ENCODE results near the gene SSH2.
"Not testable (repeated sequence)": the region's sequence is repeated elsewhere in the genome, so short reads cannot be mapped to it uniquely, and the experiment has no call there.

SSH2 gene

DNA sequence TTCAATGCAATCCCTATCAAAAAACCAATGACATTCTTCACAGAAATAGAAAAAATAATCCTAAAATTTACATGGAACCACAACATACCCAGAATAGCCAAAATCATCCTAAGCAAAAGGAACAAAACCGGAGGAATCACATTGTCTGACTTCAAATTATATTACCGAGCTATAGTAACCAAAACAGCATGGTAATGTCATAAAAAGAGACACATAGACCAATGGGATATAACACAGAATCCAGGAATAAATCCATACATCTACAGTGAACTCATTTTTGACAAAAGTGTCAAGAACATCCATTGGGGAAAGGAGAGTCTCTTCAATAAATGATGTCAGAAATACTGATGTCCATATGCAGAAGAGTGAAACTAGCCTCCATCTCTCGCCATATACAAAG, 201.5 kb downstream of the SSH2 start:
- DNase-seq: no peak

DNA sequence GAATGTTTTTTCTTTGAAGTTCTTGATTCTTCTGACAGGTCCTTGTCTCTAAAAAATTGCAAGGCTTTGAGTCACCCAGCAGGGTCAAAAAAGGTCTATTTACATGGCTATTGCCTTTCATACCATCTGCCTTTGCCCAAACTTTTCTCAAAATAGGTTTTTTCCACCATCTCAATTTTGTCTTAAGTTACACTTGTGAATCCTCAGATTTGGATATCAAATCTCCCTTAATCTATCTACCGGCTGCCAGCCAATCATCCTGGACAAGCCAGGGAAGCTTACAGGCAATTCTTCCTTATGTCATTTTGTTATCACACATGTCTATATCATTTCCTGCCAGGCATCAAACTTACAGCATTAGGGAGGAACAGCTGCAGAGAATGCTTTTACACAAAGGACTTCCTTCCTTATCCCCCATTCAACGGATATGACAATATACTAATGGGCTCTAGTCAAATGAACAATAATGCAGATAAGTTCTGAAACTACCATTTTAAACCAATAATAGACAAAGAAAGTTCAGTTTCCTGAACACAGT, 203.2 kb downstream of the SSH2 start:
- DNase-seq: no peak

DNA sequence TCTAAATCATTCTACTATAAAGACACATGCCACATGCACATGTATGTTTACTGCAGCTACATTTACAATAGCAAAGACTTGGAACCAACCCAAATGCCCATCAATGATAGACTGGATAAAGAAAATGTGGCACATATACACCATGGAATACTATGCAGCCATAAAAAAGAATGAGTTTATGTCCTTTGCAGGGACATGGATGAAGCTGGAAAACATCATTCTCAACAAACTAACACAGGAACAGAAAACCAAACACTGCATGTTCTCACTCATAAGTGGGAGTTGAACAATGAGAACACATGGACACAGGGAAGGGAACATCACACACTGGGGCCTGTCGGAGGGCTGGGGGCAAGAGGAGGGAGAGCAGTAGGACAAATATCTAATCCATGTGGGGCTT, 204.6 kb downstream of the SSH2 start:
- DNase-seq: not testable (repeated sequence)

DNA sequence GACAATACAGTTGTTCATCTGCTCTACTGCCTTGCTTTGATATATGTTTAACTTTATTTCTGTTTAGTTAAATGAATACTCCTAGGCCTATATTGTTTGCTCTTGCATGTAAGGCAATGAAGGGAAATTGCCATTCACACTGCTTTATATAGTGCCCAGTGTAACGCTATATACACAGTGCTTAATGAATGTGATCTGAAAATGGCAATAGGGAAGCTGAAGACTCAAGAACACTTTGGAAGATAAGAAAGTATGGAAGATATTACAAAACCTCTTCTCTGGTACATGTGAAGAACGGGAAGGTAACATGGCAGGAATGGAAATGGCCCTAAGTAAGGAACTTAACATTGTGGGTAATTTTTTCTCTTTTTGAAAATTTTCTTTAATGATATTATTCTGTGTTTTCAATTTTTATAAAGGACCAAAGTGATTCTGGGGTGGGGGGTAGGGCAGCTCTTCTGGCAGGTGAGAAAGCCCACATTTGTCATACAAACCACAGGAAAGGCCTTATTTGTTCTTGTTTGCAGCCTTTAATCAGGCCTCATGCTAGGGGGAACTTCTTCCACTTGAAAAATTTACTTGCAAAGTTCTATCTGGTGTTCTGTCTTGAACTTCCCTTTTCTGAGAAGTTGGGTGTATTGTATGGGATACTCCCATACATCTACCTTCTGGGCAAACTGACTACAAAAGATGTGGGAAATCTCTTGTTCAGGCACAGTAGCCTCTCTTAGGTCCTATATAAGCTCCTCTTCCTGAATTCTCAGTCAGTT, 206.6 kb downstream of the SSH2 start:
- no peak for DNase-seq

DNA sequence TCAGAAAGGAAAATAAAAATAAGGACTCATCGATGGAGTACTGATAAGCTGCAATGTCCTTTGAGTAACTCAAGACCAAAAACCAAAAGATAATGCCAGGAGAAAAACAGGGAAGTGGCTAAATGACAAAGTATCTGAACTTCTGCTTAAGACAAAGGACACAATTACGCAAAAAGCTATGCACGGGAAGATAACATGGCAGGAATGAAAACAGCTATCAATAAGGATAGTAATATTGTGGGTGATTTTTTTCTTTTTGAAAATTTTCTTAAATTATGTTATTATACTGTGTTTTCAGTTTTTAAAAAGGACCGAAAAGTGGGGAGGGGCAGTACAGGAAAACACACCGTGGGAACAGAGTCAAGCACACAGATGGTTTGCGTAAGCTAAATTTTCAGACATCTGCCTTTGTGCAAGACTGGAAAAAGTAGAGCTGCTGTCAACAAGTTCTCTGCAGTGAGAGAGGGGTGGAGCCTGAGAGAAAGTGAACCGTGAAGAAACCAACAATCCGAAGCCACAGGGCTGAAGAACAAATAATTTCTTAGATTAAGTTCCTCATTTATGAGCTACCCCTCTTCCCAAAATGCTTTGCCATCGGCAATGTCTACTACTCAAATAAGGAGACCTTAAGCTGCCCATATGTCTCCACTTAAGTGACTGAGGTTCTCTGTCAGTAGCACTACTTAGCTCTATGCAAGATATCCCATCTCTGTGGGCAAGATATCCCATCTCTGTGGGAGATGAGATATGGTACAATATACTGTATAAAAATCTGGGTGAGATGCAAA, 207.4 kb downstream of the SSH2 start:
- DNase-seq: no peak

DNA sequence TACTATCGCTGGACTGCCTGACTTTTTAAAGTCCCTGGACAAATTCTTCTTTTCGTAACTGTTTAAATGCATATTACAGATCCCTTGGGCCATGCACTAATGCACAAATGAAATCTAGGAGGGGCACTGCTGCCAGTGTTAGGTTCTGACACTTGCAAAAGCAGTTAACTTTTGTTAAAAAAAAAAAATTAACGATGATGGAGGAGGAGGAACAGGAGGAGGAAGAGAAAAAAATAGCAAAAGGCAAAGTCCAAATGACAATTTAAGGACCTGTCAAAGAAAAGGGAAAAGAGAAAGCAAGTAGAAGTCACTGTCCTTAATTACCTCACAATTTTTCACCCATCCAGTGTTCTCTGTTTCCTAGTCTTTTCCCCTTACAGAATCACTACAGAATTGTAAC, 209.5 kb downstream of the SSH2 start:
- no peak for DNase-seq

DNA sequence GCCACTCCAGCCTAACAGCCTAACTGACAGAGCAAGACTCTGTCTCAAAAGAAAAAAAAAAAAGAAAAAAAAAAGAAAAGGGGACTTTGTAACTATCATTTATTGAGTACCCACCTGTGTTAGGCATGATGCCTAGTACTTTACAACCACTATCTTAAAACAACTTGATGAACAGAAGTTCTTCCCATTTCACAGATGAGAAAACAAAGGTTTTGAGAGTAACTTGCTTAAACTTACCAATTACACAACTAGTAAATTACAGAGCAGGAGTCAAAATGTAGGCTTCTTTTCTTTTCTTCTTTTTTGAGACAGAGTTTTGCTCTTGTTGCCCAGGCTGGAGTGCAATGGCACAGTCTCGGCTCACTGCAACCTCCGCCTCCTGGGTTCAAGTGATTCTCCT, 210.6 kb downstream of the SSH2 start:
- no peak for DNase-seq

DNA sequence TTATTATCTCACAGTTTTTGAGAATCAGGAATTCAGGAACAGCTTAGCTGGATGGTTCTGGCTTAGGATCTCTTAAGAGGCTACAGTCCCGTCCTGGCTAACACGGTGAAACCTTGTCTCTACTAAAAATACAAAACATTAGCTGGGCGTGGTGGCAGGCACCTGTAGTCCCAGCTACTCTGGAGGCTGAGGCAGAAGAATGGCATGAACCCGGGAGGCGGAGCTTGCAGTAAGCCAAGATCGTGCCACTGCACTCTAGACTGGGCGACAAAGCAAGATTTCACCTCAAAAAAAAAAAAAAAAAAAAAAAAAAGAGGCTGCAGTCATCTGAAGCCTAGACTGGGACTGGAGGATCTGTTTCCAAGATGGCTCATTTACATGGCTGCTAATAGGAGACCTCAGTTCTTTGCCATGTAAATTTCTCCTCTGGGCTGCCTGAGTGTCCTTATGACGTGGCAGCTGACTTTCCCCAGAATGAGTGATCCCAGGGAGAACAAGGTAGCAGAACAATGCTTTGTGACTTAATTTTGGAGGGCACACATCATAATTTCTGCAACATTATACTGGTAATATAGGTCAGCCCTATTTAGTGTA, 211.5 kb downstream of the SSH2 start:
- DNase-seq: no peak

DNA sequence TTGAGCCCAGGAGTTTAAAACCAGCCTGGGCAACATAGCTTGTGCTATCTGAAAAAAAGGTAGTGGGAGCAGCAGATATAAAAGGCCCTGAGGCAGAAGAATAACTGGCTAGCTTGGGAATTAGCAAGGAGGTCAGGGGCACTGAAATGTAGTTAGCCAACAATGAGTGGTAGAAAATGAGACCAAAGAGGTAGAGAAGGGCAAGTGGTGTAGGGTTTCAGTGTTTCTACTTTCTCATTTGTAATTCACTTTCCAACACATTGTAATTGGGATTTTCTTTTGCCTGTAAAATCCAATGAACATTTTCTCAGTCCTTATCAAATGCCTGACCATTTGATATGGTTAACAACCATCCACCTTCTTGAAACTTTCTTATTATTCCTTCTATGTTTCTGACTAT, 212.2 kb downstream of the SSH2 start:
- no peak for DNase-seq

DNA sequence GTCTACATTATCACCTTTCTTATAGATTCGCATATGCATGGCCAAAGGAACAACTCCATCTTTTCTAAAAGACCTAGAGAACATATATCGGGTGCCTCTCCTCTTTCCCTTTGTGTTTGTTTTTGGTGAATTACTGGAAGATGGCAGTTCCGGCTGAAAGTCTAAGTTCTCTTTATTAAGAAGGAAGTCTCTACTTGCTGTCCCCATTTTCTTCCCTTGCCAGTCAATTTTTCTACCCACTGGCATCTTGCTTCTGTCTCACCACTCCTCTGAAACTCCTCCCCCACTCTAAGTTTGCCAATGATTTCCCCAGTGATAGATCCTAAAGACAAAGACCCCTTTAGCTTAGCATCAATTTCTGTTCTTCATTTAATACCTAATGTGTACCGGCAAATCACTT, 213.5 kb downstream of the SSH2 start:
- DNase-seq: no peak

DNA sequence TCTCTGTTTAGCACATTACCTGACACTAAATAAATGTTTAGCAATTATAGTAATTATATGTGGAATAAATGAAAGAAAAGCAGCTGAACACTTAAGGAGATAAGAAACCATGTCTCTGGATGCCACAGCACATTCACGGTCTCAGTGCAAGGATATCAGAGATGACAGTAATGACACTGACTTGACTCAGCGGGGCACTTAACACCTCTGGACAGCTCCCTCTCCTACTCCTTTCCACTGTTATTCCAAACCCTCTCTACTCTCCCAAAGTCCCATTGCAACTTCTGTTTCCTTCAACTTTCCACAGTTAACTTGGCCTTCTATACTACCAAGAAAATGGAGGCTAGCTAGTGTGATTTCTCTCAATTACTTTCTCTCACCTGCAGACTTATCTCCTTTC, 214.3 kb downstream of the SSH2 start:
- DNase-seq: no peak

DNA sequence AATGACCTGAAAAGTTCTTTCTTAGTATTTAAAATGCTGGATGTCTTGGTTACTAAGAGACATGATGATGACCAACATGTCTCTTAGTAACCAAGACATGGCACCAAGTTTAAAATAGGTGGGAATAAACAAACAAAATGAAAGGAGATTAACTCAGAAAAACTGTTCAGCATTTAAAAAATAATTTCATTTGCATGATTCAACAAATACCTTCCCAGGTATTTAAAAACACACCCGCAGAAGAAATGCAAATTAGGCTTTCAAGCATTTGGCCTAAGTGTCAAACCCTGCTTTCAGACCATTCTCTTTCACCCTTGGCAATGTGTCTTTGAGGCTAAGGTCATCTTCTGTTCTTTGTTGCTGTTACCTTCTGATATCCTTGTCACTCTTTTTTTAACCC, 215.9 kb downstream of the SSH2 start:
- no peak for DNase-seq

DNA sequence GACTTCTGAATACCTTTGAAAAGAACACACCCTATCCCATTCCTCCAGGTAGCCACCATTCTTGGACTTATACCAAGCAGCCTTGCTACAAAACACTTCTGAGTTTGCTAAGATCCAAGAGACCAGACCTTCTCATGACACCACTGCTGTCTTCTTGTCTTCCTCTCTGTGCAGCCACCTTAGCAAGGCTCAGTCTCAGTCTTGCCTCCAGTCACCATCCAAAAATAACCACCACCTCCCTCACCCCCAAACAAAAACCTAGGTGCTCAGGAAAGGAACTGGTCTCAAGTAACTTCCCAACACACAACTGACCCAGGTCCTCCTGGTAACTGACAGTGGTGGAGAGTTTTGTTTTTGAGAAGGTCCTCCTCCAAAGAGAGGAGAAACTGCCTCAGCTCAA, 216.4 kb downstream of the SSH2 start:
- no peak for DNase-seq

DNA sequence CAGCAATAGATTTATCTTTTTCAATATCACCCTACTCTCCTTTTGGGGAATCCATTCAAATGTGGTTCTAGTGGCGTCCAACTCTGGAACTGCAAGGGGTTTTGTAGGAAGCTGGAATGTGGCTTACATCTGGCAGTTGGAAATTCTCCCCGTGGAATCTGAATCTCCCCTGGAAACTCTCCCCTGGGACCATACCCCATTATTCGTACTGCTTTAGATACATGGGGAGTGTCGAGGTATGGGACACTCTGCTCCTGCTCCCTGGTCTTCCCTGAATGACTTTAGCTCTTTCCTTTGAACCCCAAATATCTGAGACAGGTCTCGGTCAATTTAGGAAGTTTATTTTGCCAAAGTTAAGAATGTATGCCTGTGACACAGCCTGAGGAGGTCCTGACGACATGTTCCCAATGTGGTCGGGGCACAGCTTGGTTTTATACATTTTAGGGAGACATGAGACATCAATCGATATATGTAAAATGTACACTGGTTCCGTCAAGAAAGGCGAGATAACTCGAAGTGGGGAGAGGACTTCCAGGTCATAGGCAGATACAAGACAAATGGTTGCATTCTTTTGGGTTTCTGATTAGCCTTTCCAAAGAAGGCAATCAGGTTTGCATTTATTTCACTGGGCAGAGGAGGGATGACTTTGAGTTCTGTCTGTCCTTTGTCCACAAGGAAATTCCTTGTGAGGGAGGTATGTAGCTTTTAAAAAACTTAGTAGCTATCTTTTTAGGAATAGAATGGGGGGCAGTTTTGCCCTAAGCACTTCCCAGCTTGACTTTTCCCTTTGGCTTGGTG, 218.2 kb downstream of the SSH2 start:
- no peak for DNase-seq

DNA sequence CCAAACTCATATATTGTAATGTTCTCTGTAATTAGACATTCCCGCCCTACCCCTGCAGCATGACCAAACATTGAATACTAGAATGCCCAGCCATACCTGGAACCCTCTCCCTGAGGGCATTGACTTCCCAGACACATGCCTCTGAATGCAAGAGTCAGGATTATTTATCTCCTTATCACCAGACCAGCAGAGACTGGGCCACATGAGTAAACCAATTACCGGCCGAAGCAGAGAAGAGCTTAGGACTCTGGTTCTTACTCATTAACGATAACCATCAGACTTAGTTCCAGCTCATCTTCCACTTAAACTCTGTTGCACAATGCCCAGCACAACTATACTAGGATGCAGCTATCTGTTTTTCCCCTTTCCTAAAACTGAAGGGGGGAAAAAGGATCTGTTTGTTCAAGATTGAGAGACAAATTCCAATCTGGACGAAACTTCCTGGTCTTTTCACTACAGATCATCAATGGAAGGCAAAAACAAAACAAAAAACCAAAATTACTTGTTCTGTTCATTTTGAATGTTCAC, 219.1 kb downstream of the SSH2 start:
- no peak for DNase-seq

DNA sequence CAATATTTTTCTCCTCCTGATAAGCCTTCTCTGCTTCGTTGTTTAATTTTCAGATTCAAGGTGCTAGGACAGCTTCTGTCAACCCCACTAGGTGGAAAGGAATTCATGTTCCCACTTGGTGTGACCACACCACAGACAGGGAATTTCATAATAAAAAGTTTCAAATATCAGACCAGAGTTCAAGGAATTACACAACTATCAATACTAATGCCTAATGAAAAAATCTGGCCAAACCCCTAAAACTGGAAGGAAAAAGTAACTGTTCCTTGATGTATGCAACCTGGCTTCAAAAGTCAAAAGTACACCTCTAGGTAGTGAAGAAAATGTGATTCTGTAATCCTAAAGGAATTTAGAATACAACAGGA, 219.5 kb downstream of the SSH2 start:
- DNase-seq: no peak

DNA sequence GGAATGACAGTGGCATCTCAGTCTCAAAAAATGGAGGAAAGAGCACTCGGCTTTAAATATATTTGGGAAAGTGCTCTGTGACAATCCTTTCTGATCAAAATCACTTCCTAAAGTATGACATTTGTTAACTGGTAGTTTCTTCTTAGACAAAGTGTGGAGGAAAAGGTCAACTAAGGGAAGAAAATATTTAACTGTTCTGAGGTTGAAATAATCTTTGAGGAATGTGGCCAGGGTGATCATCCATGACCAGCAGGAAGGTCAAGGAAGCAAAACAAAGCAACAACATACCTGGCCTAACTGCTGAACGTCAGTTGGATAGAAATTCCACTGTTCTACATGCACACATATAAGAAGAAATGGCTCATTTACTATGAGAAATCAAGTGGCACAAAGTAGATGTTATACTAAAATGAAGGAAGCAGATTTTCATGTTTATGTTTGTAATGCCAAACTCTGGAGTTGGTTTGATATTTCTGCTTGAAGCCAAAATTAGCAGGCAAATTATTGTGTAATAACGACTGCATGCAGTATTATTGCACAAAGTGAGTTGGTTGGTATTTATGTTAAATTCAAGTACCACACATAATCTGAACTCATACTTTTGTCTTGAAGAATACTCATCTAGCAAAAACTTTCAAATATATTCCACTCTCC, 220.0 kb downstream of the SSH2 start:
- DNase-seq: no peak

DNA sequence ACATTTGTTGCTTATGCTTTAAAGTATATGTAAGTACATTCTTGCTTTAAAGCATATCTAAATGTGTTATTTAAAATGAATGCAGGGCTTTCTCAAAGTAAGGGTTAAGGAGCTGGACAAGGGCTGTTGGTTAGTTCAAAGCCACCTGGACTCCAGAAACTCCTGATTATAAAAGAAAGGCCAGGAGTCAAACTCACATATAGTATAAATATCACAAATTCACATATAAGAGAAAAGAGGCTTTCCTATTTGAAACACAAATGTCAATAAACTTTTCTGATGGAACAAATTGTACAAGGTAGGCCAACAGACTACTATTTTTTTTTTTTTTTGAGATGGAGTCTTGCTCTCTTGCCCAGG, 222.8 kb downstream of the SSH2 start:
- no peak for DNase-seq

DNA sequence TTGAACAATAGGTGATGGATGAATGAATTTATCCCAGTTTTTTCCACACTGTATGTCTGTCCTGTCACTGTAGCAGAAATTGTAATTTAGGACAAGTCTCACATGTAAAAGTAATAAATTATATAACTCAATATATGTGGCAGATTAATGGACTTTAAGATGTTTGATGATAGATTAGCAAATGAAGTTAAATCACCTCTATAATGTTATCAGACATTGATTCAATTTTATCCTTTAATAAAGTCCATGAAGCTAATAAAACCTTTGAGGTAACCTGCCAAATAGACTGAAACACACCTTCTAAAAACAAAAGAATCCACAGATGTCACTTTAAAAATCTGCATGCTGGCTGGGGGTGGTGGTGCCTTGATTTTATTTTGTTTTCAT, 224.0 kb downstream of the SSH2 start:
- no peak for DNase-seq

DNA sequence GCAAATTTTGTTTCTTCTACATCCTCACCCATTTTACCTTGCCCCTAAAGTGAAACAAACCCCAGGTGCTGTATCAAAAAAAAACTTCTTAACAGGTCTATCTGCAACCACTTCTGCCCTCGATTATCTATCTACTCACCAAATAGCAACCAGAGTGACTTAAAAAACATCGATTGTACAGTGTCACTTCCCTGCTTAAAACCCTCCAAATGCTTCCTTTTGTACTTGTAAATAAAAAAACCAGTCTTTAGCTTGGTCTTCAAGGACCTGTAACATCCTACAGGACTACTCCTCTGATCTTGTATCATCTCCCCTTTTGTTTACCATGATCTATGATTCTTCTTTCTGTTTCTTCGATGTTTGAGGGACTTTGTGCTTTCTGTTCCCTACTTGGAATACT, 224.6 kb downstream of the SSH2 start:
- DNase-seq: no peak

DNA sequence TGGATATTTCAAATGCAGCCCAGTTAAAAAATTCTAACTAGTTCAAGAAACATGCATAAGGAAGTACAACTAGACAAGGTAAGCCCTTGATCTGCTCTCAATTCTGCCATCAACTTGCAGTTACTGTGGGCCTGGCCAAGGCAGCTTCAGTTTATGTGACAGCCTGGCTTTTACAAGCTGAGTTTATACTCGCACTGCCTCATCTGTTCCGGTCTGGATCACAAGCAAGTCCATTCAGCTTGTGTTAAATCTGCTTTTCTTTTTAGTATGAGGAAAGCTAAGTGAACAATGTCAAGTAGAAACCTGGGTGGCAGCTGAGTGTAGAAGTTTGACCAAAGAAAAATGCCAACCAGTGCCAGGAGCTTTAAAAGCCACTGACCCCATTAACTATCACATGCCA, 230.7 kb downstream of the SSH2 start:
- DNase-seq: no peak

DNA sequence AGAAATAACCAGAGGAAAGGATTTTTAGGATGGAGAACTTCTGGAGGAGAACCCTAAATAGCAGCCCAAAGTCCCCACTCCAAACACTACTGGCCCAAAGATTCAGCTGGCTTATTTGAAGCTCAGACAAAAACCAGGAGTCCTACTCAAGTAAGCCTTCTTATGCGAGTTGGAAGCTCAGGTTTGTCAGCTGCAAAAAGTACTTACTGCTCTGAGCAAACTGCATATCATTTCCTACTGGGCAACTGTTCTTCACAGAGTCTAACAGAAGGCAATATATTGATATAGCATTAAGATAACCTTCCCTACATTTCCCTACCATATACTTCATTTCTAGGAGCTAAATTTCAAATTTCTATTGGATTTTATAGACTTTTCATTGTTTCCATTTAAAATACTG, 231.2 kb downstream of the SSH2 start:
- DNase-seq: no peak

Data from activated CD8-positive, alpha-beta memory T cell treated with anti-CD3 and anti-CD28 coated beads, Interleukin-2, amount 50 U/mL, for 48 hours (primary cell).